Midbrain (tissue), 1 donor: Measurements from ENCODE around the gene TNFSF4.
"Not testable (repeated sequence)": the region's sequence is repeated elsewhere in the genome, so short reads cannot be mapped to it uniquely, and the experiment has no call there.

Experiments used
- DNase-seq: peaks from one replicate; lab custom pipeline; 2025; lab: John Stamatoyannopoulos, UW

The TNFSF4 gene

GRCh38 chr1:173206816-173207568, at the start of gene TNFSF4:
TNFSF4 (minus strand) TSS chr1:173207331; CDS start chr1:173207176, 155 bp downstream.
- no peak for DNase-seq

GRCh38 chr1:173255214-173255813, 48.2 kb upstream of the TNFSF4 start:
- DNase-seq, result no peak

GRCh38 chr1:173253046-173253445, 45.9 kb upstream of the TNFSF4 start:
- DNase-seq, result no peak

- DNase-seq, result no peak
Measured at GRCh38 chr1:173249349-173249748, 42.2 kb upstream of the TNFSF4 start.

- no peak for DNase-seq
Measured at GRCh38 chr1:173248247-173248940, 41.3 kb upstream of the TNFSF4 start.

GRCh38 chr1:173245892-173246291, 38.8 kb upstream of the TNFSF4 start:
- DNase-seq, result no peak

- DNase-seq, result no peak
Measured at GRCh38 chr1:173243300-173243699, 36.2 kb upstream of the TNFSF4 start.

GRCh38 chr1:173241528-173242347, 34.6 kb upstream of the TNFSF4 start:
- DNase-seq, result no peak

- no peak for DNase-seq
Measured at GRCh38 chr1:173240609-173241008, 33.5 kb upstream of the TNFSF4 start.

GRCh38 chr1:173239058-173239457, 31.9 kb upstream of the TNFSF4 start:
- no peak for DNase-seq

GRCh38 chr1:173234899-173235298, 27.8 kb upstream of the TNFSF4 start:
- DNase-seq, result no peak

GRCh38 chr1:173234434-173234833, 27.3 kb upstream of the TNFSF4 start:
- DNase-seq, result not testable (repeated sequence)

GRCh38 chr1:173229031-173229430, 21.9 kb upstream of the TNFSF4 start:
- not testable (repeated sequence) for DNase-seq

- no peak for DNase-seq
Measured at GRCh38 chr1:173224949-173225348, 17.8 kb upstream of the TNFSF4 start.

- DNase-seq, result no peak
Measured at GRCh38 chr1:173224280-173224892, 17.3 kb upstream of the TNFSF4 start.

- no peak for DNase-seq
Measured at GRCh38 chr1:173223031-173223380, 15.9 kb upstream of the TNFSF4 start.

- DNase-seq, result no peak
Measured at GRCh38 chr1:173222149-173223030, 15.3 kb upstream of the TNFSF4 start.

- no peak for DNase-seq
Measured at GRCh38 chr1:173220157-173220556, 13.0 kb upstream of the TNFSF4 start.

GRCh38 chr1:173213665-173214064, 6.5 kb upstream of the TNFSF4 start:
- no peak for DNase-seq

- no peak for DNase-seq
Measured at GRCh38 chr1:173212952-173213491, 5.9 kb upstream of the TNFSF4 start.
